Measurements from ENCODE around the gene YPEL2.

DNA sequence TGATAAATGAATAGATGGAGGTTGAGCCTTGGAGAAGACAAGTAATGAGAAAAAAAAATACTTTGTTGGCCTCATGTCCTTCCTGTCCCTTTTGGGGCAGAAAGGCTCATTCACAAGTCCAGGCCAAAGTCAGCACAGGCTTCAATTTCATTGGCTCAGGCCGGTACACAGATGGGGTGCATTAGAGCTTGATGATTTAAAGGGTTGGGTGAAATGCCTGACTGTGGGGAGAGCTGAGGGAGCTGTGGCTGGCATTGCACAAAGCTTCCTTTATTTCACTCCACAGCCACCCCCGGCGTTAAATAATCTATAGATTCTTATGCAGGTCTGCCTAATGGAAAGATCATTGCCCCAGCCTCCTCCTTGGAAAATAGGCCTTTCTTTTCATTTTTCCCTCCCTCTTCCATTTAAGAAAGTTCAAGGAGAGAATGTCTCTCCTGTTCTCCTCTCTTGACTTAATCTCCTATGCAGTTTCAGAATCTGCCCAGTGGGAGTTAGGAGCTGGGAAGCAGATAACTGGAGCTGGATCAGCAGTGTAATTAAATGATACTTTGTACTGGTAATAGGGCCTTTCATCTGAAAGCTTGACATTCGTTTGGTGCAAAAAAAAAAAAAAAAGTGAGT, 24.4 kb downstream of the YPEL2 start:
- TF ChIP-seq, protein P1, sequence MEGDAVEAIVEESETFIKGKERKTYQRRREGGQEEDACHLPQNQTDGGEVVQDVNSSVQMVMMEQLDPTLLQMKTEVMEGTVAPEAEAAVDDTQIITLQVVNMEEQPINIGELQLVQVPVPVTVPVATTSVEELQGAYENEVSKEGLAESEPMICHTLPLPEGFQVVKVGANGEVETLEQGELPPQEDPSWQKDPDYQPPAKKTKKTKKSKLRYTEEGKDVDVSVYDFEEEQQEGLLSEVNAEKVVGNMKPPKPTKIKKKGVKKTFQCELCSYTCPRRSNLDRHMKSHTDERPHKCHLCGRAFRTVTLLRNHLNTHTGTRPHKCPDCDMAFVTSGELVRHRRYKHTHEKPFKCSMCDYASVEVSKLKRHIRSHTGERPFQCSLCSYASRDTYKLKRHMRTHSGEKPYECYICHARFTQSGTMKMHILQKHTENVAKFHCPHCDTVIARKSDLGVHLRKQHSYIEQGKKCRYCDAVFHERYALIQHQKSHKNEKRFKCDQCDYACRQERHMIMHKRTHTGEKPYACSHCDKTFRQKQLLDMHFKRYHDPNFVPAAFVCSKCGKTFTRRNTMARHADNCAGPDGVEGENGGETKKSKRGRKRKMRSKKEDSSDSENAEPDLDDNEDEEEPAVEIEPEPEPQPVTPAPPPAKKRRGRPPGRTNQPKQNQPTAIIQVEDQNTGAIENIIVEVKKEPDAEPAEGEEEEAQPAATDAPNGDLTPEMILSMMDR (conservative IDR thresholded peaks at IDR 0.05; ENCODE audit: low read length), result no peak
- TF ChIP-seq EZH2phosphoT487 (IDR thresholded peaks at IDR 0.05; ENCODE audit: borderline replicate concordance), result no peak
